Central memory CD4-positive, alpha-beta T cell (primary cell): ENCODE data around the gene HOXB6.
A peak's percentile ranks its signal among the peaks of the same experiment; 100 is the strongest.

Source experiments
- DNase-seq: peaks from one replicate; pipeline ENCODE4 v3.0.0; 2022
- total RNA-seq, 3 experiments: gene quantifications; one replicate each; lab custom pipeline; 2026; lab: John Stamatoyannopoulos, UW

Gene HOXB6
- 0 to 0.25 (median 0) reads per million in 3 experiments for total RNA-seq

GRCh38 chr17:48604770-48605329, at the start of gene HOXB6:
Gene HOXB6, minus strand, starts transcription at chr17:48604986. Its CDS starts 6,836 bp downstream, at chr17:48598150.
- no peak for DNase-seq

GRCh38 chr17:48649741-48650140, 45.0 kb upstream of the HOXB6 start:
- no peak for DNase-seq

GRCh38 chr17:48647963-48648245, 43.1 kb upstream of the HOXB6 start:
- DNase-seq: no peak

- DNase-seq: no peak
These were observed 42.5 kb upstream of the HOXB6 start for GRCh38 chr17:48647103-48647962.

GRCh38 chr17:48646183-48647102, 41.7 kb upstream of the HOXB6 start:
- peak; percentile 21 for DNase-seq

GRCh38 chr17:48645639-48646182, 40.9 kb upstream of the HOXB6 start:
- DNase-seq: no peak

- DNase-seq: no peak
These were observed 40.2 kb upstream of the HOXB6 start for GRCh38 chr17:48644910-48645557.

GRCh38 chr17:48644159-48644558, 39.4 kb upstream of the HOXB6 start:
- DNase-seq: no peak

GRCh38 chr17:48643697-48644012, 38.9 kb upstream of the HOXB6 start:
- DNase-seq: no peak

- DNase-seq: no peak
These were observed 38.3 kb upstream of the HOXB6 start for GRCh38 chr17:48642843-48643696.

- DNase-seq: no peak
These were observed 37.5 kb upstream of the HOXB6 start for GRCh38 chr17:48642059-48642842.

- no peak for DNase-seq
These were observed 36.8 kb upstream of the HOXB6 start for GRCh38 chr17:48641541-48642058.

- no peak for DNase-seq
These were observed 36.0 kb upstream of the HOXB6 start for GRCh38 chr17:48640858-48641180.

GRCh38 chr17:48639982-48640857, 35.4 kb upstream of the HOXB6 start:
- no peak for DNase-seq

GRCh38 chr17:48639136-48639535, 34.4 kb upstream of the HOXB6 start:
- no peak for DNase-seq

- DNase-seq: no peak
These were observed 32.8 kb upstream of the HOXB6 start for GRCh38 chr17:48637323-48638260.

GRCh38 chr17:48636177-48637018, 31.6 kb upstream of the HOXB6 start:
- peak; percentile 42 for DNase-seq
